Measurements from ENCODE around the gene SLC25A17.
"Not testable (repeated sequence)": the region's sequence is repeated elsewhere in the genome, so short reads cannot be mapped to it uniquely, and the experiment has no call there.

Gene SLC25A17

DNA sequence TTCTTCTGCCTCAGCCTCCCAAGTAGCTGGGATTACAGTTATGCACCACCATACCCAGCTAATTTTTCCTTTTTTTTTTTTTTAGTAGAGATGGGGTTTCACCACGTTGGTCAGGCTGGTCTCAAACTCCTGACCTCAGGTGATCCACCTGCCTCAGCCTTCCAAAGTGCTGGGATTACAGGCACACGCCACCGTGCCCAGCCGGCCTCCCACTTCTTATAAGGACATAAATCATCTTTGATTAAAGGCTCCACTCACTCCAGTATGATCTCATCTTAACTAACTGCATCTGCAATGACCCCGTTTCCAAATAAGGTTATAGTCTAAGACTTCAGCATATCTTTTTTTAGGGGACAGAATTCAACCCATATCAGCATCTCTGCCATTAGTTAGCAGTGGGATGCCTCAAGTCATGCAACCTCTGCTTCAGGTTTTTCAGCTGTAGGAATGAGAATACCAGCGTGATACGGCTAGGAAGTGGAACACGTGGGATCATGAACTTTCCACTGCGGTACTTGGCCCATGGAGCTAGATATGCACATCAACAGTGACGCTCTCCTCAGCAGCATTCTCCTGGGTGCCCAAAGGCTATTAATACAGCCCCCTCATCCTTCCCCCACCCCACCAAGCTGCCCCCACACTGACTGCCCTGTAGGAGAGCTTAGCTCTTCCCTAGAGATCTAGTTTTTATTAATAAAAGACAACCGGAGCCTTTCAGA, 98.4 kb downstream of the SLC25A17 start:
- H3K9me3 ChIP-seq = no peaks in the 10 kb centered on the region
- no peak overlapping the region for H3K4me3 ChIP-seq (ENCODE audit: low read depth in 1 of 2, low read length in 1 of 2)
- no peaks in the 10 kb centered on the region for H3K4me1 ChIP-seq (ENCODE audit: control insufficient read depth in 1 of 2, insufficient read depth in 1 of 2, low read depth in 1 of 2, low read length in 1 of 2)
- peaks cover 13% of the 10 kb centered on the region for H3K27me3 ChIP-seq
- no peak overlapping the region for H3K27ac ChIP-seq
- TF ChIP-seq, protein P1, sequence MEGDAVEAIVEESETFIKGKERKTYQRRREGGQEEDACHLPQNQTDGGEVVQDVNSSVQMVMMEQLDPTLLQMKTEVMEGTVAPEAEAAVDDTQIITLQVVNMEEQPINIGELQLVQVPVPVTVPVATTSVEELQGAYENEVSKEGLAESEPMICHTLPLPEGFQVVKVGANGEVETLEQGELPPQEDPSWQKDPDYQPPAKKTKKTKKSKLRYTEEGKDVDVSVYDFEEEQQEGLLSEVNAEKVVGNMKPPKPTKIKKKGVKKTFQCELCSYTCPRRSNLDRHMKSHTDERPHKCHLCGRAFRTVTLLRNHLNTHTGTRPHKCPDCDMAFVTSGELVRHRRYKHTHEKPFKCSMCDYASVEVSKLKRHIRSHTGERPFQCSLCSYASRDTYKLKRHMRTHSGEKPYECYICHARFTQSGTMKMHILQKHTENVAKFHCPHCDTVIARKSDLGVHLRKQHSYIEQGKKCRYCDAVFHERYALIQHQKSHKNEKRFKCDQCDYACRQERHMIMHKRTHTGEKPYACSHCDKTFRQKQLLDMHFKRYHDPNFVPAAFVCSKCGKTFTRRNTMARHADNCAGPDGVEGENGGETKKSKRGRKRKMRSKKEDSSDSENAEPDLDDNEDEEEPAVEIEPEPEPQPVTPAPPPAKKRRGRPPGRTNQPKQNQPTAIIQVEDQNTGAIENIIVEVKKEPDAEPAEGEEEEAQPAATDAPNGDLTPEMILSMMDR (IDR thresholded peaks at IDR 0.05) = no peak
- no peaks in the 10 kb centered on the region for H3K36me3 ChIP-seq

DNA sequence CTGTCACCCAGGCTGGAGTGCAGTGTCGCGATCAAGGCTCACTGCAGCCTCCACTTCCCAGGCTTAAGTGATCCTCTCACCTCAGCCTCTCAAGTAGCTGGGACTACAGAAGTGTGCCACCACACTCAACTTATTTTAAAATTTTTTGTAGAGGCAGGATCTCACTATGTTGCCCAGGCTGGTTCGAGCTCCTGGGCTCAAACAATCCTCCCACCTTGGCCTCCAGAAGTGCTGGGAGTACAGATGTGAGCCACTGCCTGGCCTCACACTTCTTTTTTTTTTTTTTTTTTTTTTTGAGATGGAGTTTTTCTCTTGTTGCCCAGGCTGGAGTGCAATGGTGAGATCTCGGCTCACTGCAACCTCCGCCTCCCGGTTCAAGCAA, 99.0 kb downstream of the SLC25A17 start:
- not testable (repeated sequence) for H3K4me1 ChIP-seq (ENCODE audit: control insufficient read depth in 1 of 2, insufficient read depth in 1 of 2, low read depth in 1 of 2, low read length in 1 of 2); H3K36me3 ChIP-seq; H3K4me3 ChIP-seq (ENCODE audit: low read depth in 1 of 2, low read length in 1 of 2); H3K27ac ChIP-seq; H3K9me3 ChIP-seq
- H3K27me3 ChIP-seq = peaks cover 18% of the 10 kb centered on the region

Data from neutrophil (primary cell).